ENCODE data around the gene CD46. TPM values are rescaled to one million over a fixed set of nuclear protein-coding genes. Genes with fewer than 3 reads are reported as not detected.

The CD46 gene
- total and polyA plus RNA-seq, 2 donors: 69.7 to 152 TPM

DNA sequence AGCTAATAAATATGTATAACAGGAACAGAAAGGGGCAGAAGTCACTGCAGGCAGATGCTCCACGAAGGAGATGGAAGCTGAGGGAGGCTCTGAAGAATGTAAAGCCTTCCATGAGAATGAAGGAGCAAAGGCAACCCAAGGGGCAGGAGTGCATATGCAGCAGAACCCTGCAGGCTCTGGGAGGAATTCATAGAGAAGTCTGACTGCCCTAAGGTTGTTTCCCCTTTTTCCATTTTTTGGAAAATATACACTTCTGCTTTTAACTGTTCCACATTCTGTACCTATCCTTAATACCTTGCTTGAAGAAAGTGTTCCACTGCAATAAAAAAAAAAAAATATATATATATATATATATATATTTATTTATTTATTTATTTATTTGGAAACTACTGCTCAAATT is 89.4 kb downstream of the CD46 start:
- no peak overlapping the region for H3K27ac ChIP-seq (ENCODE audit: low read depth in 1 of 2, low read length in 1 of 2)
- H3K27me3 ChIP-seq (ENCODE audit: control insufficient read depth in 2 of 2, insufficient read depth in 1 of 2, low read length in 1 of 2): no peaks in the 10 kb centered on the region
- H3K4me3 ChIP-seq (ENCODE audit: low read length in 2 of 2): no peak overlapping the region
- 76% methylated on average over 1 of the region's 1 CpG for WGBS
- no peak for DNase-seq (ENCODE audit: low read depth in 6 of 9, low spot score in 9 of 9)
- peaks cover 43 to 74% of the 10 kb centered on the region in 2 donors for H3K36me3 ChIP-seq (ENCODE audit: control insufficient read depth in 2 of 2, insufficient read depth in 2 of 2, low read length in 1 of 2)
- peaks cover 11 to 24% of the 10 kb centered on the region in 2 donors for H3K4me1 ChIP-seq (ENCODE audit: control insufficient read depth in 2 of 2, insufficient read depth in 2 of 2, low read length in 2 of 2)
- no peaks in the 10 kb centered on the region for H3K9me3 ChIP-seq (ENCODE audit: control insufficient read depth in 2 of 2, insufficient read depth in 1 of 2, low read length in 1 of 2)

DNA sequence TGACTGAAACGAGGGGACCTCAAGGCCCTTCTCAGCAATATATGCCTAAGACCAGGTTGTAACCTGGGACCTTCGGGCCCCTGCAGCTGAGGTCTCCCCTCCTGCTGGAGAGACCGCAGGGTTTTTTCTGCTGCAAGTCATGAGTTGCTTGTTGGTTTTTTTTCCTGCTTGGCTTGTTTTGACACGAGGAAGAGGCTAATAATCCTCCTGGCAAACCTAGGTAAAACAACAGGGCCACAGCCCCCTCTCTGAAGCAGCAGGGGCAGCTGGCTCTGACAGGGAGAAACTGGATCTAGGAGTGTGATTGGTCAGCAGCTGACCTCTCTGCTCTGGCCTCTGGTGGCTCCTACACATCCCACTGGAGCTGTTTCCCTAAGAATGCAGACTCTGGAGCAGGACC is 90.0 kb downstream of the CD46 start:
- Histone ChIP-seq H3K4me1 (ENCODE audit: control insufficient read depth in 2 of 2, insufficient read depth in 2 of 2, low read length in 2 of 2) (peaks cover 7 to 19% of the 10 kb centered on the region in 2 donors), H3K27ac (ENCODE audit: low read depth in 1 of 2, low read length in 1 of 2) (peak overlapping the region in 1 of 2 donors; percentile 33), H3K9me3 (ENCODE audit: control insufficient read depth in 2 of 2, insufficient read depth in 1 of 2, low read length in 1 of 2) (no peaks in the 10 kb centered on the region), H3K36me3 (ENCODE audit: control insufficient read depth in 2 of 2, insufficient read depth in 2 of 2, low read length in 1 of 2) (peaks cover 37 to 70% of the 10 kb centered on the region in 2 donors), H3K4me3 (ENCODE audit: low read length in 2 of 2) (no peak overlapping the region), H3K27me3 (ENCODE audit: control insufficient read depth in 2 of 2, insufficient read depth in 1 of 2, low read length in 1 of 2) (no peaks in the 10 kb centered on the region)
- DNase-seq (ENCODE audit: low read depth in 6 of 9, low spot score in 9 of 9): no peak
- 45% methylated on average over 4 of the region's 4 CpGs for WGBS

DNA sequence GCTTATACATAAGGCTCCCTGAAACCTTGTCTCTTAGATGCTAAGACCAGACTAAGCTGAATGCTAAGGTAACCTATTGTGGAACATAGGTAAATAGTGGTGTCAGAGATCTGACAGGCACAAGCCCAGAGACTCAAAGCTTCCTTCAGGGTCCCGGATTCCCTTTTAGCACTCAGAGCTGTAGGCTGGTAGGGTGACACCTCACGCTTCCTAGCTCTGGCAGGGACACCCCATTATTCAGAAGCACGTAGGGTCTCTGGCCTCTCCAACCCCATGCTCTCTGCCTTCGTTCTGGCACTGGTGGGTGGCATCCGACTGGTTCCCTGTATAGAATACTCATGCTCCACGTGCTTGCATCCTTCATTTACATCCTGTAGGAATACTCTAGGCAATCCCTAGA is 90.7 kb downstream of the CD46 start:
- Histone ChIP-seq H3K9me3 (ENCODE audit: control insufficient read depth in 2 of 2, insufficient read depth in 1 of 2, low read length in 1 of 2) (no peaks in the 10 kb centered on the region), H3K36me3 (ENCODE audit: control insufficient read depth in 2 of 2, insufficient read depth in 2 of 2, low read length in 1 of 2) (peaks cover 34 to 70% of the 10 kb centered on the region in 2 donors), H3K27me3 (ENCODE audit: control insufficient read depth in 2 of 2, insufficient read depth in 1 of 2, low read length in 1 of 2) (no peaks in the 10 kb centered on the region), H3K4me1 (ENCODE audit: control insufficient read depth in 2 of 2, insufficient read depth in 2 of 2, low read length in 2 of 2) (peaks cover 7 to 19% of the 10 kb centered on the region in 2 donors), H3K4me3 (ENCODE audit: low read length in 2 of 2) (no peak overlapping the region), H3K27ac (ENCODE audit: low read depth in 1 of 2, low read length in 1 of 2) (no peak overlapping the region)
- 97% methylated on average over 6 of the region's 6 CpGs for WGBS
- DNase-seq (ENCODE audit: low read depth in 6 of 9, low spot score in 9 of 9): no peak

DNA sequence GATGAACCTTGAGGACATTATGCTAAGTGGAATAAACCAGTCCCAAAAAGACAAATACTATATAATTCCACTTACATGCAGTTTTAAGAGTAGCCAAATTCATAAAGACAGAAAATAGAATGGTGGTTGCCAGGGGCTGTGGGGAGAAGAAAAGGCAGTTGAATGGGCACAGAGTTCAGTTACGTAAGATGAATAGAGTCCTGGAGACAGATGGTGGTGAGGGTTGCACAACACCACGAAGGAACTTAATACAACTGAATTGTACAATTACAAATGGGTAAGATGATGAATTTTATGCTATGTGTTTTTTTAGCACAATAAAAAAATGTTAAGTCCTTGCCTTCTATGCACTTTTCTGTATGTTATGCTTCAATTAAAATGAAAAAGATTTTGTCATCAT is 92.5 kb downstream of the CD46 start:
- H3K4me1 ChIP-seq (ENCODE audit: control insufficient read depth in 2 of 2, insufficient read depth in 2 of 2, low read length in 2 of 2): peaks cover 19 to 31% of the 10 kb centered on the region in 2 donors
- no peak overlapping the region for H3K27ac ChIP-seq (ENCODE audit: low read depth in 1 of 2, low read length in 1 of 2)
- WGBS: 65% methylated on average over 2 of the region's 2 CpGs
- DNase-seq (ENCODE audit: low read depth in 6 of 9, low spot score in 9 of 9): no peak
- peaks cover 28 to 60% of the 10 kb centered on the region in 2 donors for H3K36me3 ChIP-seq (ENCODE audit: control insufficient read depth in 2 of 2, insufficient read depth in 2 of 2, low read length in 1 of 2)
- H3K9me3 ChIP-seq (ENCODE audit: control insufficient read depth in 2 of 2, insufficient read depth in 1 of 2, low read length in 1 of 2): no peaks in the 10 kb centered on the region
- H3K27me3 ChIP-seq (ENCODE audit: control insufficient read depth in 2 of 2, insufficient read depth in 1 of 2, low read length in 1 of 2): no peaks in the 10 kb centered on the region
- H3K4me3 ChIP-seq (ENCODE audit: low read length in 2 of 2): no peak overlapping the region

Other genes with a start within 250 kb of the CD46 start
- gene CR1L, start 106.9 kb upstream of the CD46 start, total RNA-seq: 0.85 TPM
- gene CR1L, start 106.9 kb upstream of the CD46 start, polyA plus RNA-seq: 0.46 TPM
- gene CD34, start 159.1 kb downstream of the CD46 start, total RNA-seq: 6.4 TPM
- gene CD34, start 159.1 kb downstream of the CD46 start, polyA plus RNA-seq: 14.5 TPM